ENCODE results near the gene ASIC4. TPM values are rescaled to one million over a fixed set of nuclear protein-coding genes. Genes with fewer than 3 reads are reported as not detected.

The ASIC4 gene
- total and polyA plus RNA-seq, 2 of the 8 experiments (the other 6 are each of a cell fraction or from before 2014, with no cell fraction given): 0.12 to 0.22 TPM

DNA sequence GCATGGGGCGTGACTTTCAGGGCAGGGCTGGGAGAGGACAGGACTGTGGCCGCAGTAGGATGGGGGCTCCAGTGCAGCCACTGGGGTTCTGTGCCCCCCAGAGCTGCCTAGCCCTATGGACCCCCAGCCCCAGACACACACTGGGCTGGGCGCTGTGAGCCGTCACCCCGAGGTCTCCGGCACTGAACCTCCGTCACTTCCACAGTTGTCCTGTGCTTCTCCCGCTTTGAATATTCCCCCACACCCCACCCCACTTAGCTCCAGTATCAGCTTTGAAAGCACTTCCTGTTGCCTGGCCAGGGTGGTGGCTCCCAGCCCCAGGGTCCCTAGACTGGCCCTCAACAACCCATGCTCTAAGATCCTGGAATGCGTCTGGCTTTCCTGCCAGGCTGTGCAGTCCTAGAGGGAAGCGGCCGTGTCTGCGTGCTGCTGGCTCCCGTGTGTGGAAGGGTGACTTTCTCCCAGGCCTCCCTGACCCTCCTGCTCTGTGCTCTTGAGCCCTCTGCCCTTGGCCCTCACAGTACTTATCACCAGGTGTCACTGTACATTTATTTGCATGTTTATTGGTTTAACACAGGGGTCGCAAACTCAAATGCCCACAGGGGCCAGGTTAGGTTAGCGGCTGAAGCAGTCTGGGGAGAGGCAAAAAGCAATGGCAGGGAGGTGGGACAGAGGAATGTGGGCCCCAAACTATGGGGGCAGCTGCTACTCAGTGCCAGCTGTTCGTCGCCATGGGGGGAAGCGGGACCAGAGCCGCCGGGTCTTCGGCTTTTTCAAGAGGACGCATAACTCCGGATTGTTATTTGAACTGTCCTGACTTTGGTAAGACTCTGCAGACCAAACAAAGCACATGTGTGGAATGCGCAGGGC, 47.1 kb downstream of the ASIC4 start:
- POLR2A ChIA-PET (ENCODE audit: partially characterized antibody): interaction anchor here (0.8 to 17.5 kb wide), 17 partner anchors 8 to 140 kb away, joined by 3 to 293 read pairs (median 5); partner anchors contain the start of genes CHPF, INHA, OBSL1 and STK11IP
- H4K20me1 ChIP-seq (replicated peaks in 1 of 2; ENCODE audit: control insufficient read depth in 1 of 2, insufficient read depth in 2 of 2, low read length in 2 of 2): no peaks in the 10 kb centered on the region
- peak overlapping the region; percentile 14 to 28; a peak in 3 of 4 replicates for H3K4me2 ChIP-seq (ENCODE audit: insufficient read depth in 1 of 2, low read depth in 2 of 2, low read length in 2 of 2)
- H3K23ac ChIP-seq (ENCODE audit: insufficient read length): no peak overlapping the region
- 83% methylated on average over 24 of the region's 24 CpGs; no CpG with 5 or more reads in 1 of the 2 experiments for WGBS, 2 experiments (ENCODE audit: extremely low coverage in 1 of 2, insufficient coverage in 1 of 2, insufficient read length in 1 of 2, insufficient replicate concordance in 2 of 2, low coverage in 1 of 2, low lambda C conversion rate in 2 of 2, missing lambda C conversion rate in 1 of 2)
- peaks cover 0 to 4% of the 10 kb centered on the region in 2 experiments; a peak in 1 of 4 replicates for H3K79me2 ChIP-seq (ENCODE audit: control insufficient read depth in 1 of 2, insufficient read depth in 2 of 2, low read length in 2 of 2)
- peaks cover 0 to 32% (median 9%) of the 10 kb centered on the region in 4 experiments; a peak in 6 of 8 replicates for H3K36me3 ChIP-seq (ENCODE audit: control insufficient read depth in 2 of 4, insufficient read depth in 4 of 4, low read length in 3 of 4)
- H2BK5ac ChIP-seq (ENCODE audit: low read depth, low read length): peak overlapping the region; percentile 97
- no peak overlapping the region for H3K56ac ChIP-seq (replicated peaks; ENCODE audit: insufficient read length, low read depth, low read length)
- no peaks in the 10 kb centered on the region for H3K27me3 ChIP-seq (replicated peaks in 1 of 4; ENCODE audit: control insufficient read depth in 3 of 4, extremely low read depth in 1 of 4, insufficient read depth in 3 of 4, low read length in 3 of 4)
- H2AFZ ChIP-seq (ENCODE audit: low read length): no peak overlapping the region
- H3K18ac ChIP-seq (ENCODE audit: extremely low read depth, low read length): peak overlapping the region; percentile 95
- H3K27ac ChIP-seq (ENCODE audit: low read depth, low read length): peak overlapping the region; percentile 16; the same call in 1 of the 2 replicates
- 0 out of 2 replicates have a peak, but pooled peaks cover 2% of the 10 kb centered on the region for H3K79me1 ChIP-seq (ENCODE audit: low read depth, low read length)
- peak overlapping the region; percentile 98 for H2BK15ac ChIP-seq (ENCODE audit: low read length)
- DNase-seq (ENCODE audit: low read depth in 1 of 2, low spot score in 2 of 2) (no peak), FAIRE-seq (no peak)
- peak overlapping the region; percentile 92 for H4K91ac ChIP-seq (replicated peaks; ENCODE audit: insufficient read length, low read length)
- no peak overlapping the region; the same call in 1 of the 2 replicates for H4K8ac ChIP-seq (ENCODE audit: extremely low read depth, insufficient read depth, low read length)
- H2AK5ac ChIP-seq (ENCODE audit: low read depth, low read length): peak overlapping the region; percentile 97; the same call in 1 of the 2 replicates
- no peak overlapping the region for H2BK120ac ChIP-seq (replicated peaks; ENCODE audit: low read depth, low read length)
- CTCF ChIA-PET (ENCODE audit: partially characterized antibody): interaction anchor here (0.9 to 19.7 kb wide), 40 partner anchors 10 to 208 kb away, joined by 3 to 293 read pairs (median 5); partner anchors contain the start of genes CHPF, DNPEP, INHA and OBSL1
- H3K9me3 ChIP-seq (ENCODE audit: insufficient read depth in 2 of 2, low read depth in 1 of 2, low read length in 1 of 2): no peaks in the 10 kb centered on the region
- peak overlapping the region; percentile 98 for H3K4ac ChIP-seq (replicated peaks; ENCODE audit: insufficient read length, low read depth, low read length)
- H3K4me3 ChIP-seq (ENCODE audit: extremely low read depth in 1 of 4, insufficient read depth in 2 of 4, low read depth in 3 of 4, low read length in 4 of 4): no peak overlapping the region
- H3K14ac ChIP-seq (ENCODE audit: insufficient read length): no peak overlapping the region
- H2BK12ac ChIP-seq (ENCODE audit: low read depth, low read length): peak overlapping the region; percentile 100
- peaks cover 6 to 53% (median 46%) of the 10 kb centered on the region in 4 experiments for H3K4me1 ChIP-seq (replicated peaks in 1 of 4; ENCODE audit: control insufficient read depth in 3 of 4, insufficient read depth in 4 of 4, low read length in 3 of 4)
- H3K23me2 ChIP-seq (ENCODE audit: low read depth, low read length): no peaks in the 10 kb centered on the region
- H2BK20ac ChIP-seq (ENCODE audit: low read length): peak overlapping the region; percentile 97; the same call in 1 of the 2 replicates
- no peak overlapping the region for H4K5ac ChIP-seq (ENCODE audit: insufficient read length, low read depth, low read length)
- no peak overlapping the region; a peak in 2 of 7 replicates for H3K9ac ChIP-seq (replicated peaks in 1 of 4; ENCODE audit: extremely low read depth in 1 of 4, low read depth in 3 of 4, low read length in 3 of 4)
- no peak for TF ChIP-seq ZNF274 (IDR thresholded peaks at IDR 0.05; ENCODE audit: borderline replicate concordance, extremely low read depth, low read length)
- no peak for TF ChIP-seq POU5F1 (IDR thresholded peaks at IDR 0.05; ENCODE audit: low read depth, low read length)
- TF ChIP-seq, protein P1, sequence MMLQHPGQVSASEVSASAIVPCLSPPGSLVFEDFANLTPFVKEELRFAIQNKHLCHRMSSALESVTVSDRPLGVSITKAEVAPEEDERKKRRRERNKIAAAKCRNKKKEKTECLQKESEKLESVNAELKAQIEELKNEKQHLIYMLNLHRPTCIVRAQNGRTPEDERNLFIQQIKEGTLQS (IDR thresholded peaks at IDR 0.05; ENCODE audit: insufficient read depth, low read depth, low read length): no peak
- no peak for TF ChIP-seq RXRA (IDR thresholded peaks at IDR 0.05; ENCODE audit: insufficient read depth, low read depth, low read length)
- TF ChIP-seq HDAC6 (IDR thresholded peaks at IDR 0.05; ENCODE audit: low read depth, low read length): no peak
- TF ChIP-seq CHD2 (IDR thresholded peaks at IDR 0.05; ENCODE audit: low read length): no peak
- TF ChIP-seq CBX8 (IDR thresholded peaks at IDR 0.05; ENCODE audit: borderline replicate concordance, low read depth, low read length): no peak
- no peak for TF ChIP-seq CHD1 (IDR thresholded peaks at IDR 0.05; ENCODE audit: low read depth, low read length)
- peak in 1 of 2 experiments; percentile 69; a peak in 1 of 3 replicates for TF ChIP-seq POLR2A (IDR thresholded peaks at IDR 0.05; ENCODE audit: control extremely low read depth in 1 of 2, low read depth in 2 of 2, low read length in 2 of 2)
- TF ChIP-seq MAFK (IDR thresholded peaks at IDR 0.05; ENCODE audit: low read depth, low read length): no peak
- TF ChIP-seq JUND (IDR thresholded peaks at IDR 0.05; ENCODE audit: low read length): no peak
